Measurements from ENCODE around the gene PID1.

PID1 gene

GRCh38 chr2:229270551-229271410 is at the start of gene PID1:
Gene PID1, minus strand, starts transcription at chr2:229271287. Its CDS starts 244 bp downstream, at chr2:229271043.
- DNase-seq (ENCODE audit: low read depth, low spot score) = peak; percentile 81

- no peak for DNase-seq (ENCODE audit: low read depth, low spot score)
Observed at GRCh38 chr2:229319558-229319957, 48.5 kb upstream of the PID1 start.

- no peak for DNase-seq (ENCODE audit: low read depth, low spot score)
Observed at GRCh38 chr2:229314117-229314516, 43.0 kb upstream of the PID1 start.

- DNase-seq (ENCODE audit: low read depth, low spot score) = no peak
Observed at GRCh38 chr2:229313591-229313990, 42.5 kb upstream of the PID1 start.

GRCh38 chr2:229301237-229301636 is 30.1 kb upstream of the PID1 start:
- no peak for DNase-seq (ENCODE audit: low read depth, low spot score)

- no peak for DNase-seq (ENCODE audit: low read depth, low spot score)
Observed at GRCh38 chr2:229300790-229301189, 29.7 kb upstream of the PID1 start.

GRCh38 chr2:229300371-229300770 is 29.3 kb upstream of the PID1 start:
- no peak for DNase-seq (ENCODE audit: low read depth, low spot score)

GRCh38 chr2:229297247-229297646 is 26.2 kb upstream of the PID1 start:
- no peak for DNase-seq (ENCODE audit: low read depth, low spot score)

- DNase-seq (ENCODE audit: low read depth, low spot score) = no peak
Observed at GRCh38 chr2:229296536-229296935, 25.4 kb upstream of the PID1 start.

GRCh38 chr2:229296016-229296415 is 24.9 kb upstream of the PID1 start:
- no peak for DNase-seq (ENCODE audit: low read depth, low spot score)

- DNase-seq (ENCODE audit: low read depth, low spot score) = no peak
Observed at GRCh38 chr2:229287823-229288222, 16.7 kb upstream of the PID1 start.

- DNase-seq (ENCODE audit: low read depth, low spot score) = peak; percentile 71
Observed at GRCh38 chr2:229282758-229283546, 11.9 kb upstream of the PID1 start.

- DNase-seq (ENCODE audit: low read depth, low spot score) = no peak
Observed at GRCh38 chr2:229279516-229279915, 8.4 kb upstream of the PID1 start.

GRCh38 chr2:229275506-229275905 is 4.4 kb upstream of the PID1 start:
- no peak for DNase-seq (ENCODE audit: low read depth, low spot score)

- DNase-seq (ENCODE audit: low read depth, low spot score) = peak; percentile 86
Observed at GRCh38 chr2:229273723-229274338, 2.7 kb upstream of the PID1 start.

GRCh38 chr2:229273006-229273722 is 2.1 kb upstream of the PID1 start:
- DNase-seq (ENCODE audit: low read depth, low spot score) = no peak

GRCh38 chr2:229269941-229270340 is 1.1 kb downstream of the PID1 start:
- peak; percentile 15 for DNase-seq (ENCODE audit: low read depth, low spot score)

- DNase-seq (ENCODE audit: low read depth, low spot score) = no peak
Observed at GRCh38 chr2:229269146-229269545, 1.9 kb downstream of the PID1 start.

- DNase-seq (ENCODE audit: low read depth, low spot score) = no peak
Observed at GRCh38 chr2:229268626-229269025, 2.5 kb downstream of the PID1 start.

- no peak for DNase-seq (ENCODE audit: low read depth, low spot score)
Observed at GRCh38 chr2:229267080-229267479, 4.0 kb downstream of the PID1 start.

GRCh38 chr2:229265727-229266126 is 5.4 kb downstream of the PID1 start:
- DNase-seq (ENCODE audit: low read depth, low spot score) = no peak

- no peak for DNase-seq (ENCODE audit: low read depth, low spot score)
Observed at GRCh38 chr2:229261599-229261998, 9.5 kb downstream of the PID1 start.

Data from astrocyte of the hippocampus (primary cell).